ENCODE results near the gene MTCP1.

The MTCP1 gene

GRCh38 chrX:155055494-155055893 lies 15.4 kb downstream of the MTCP1 start:
- H4K20me1 ChIP-seq (ENCODE audit: control insufficient read depth, insufficient read depth, low read depth, low read length), result no peaks in the 10 kb centered on the region
- H3F3A ChIP-seq (ENCODE audit: control insufficient read depth, insufficient read depth), result no peaks in the 10 kb centered on the region
- no peaks in the 10 kb centered on the region for H3K27me3 ChIP-seq (ENCODE audit: control insufficient read depth, low read length)

GRCh38 chrX:155054255-155054654 lies 16.7 kb downstream of the MTCP1 start:
- Histone ChIP-seq H3K27ac (ENCODE audit: low read depth, low read length) (no peak overlapping the region), H3F3A (ENCODE audit: control insufficient read depth, insufficient read depth) (no peaks in the 10 kb centered on the region), H3K4me3 (ENCODE audit: low read length) (no peak overlapping the region), H3K4me2 (ENCODE audit: low read length) (no peak overlapping the region), H3K27me3 (ENCODE audit: control insufficient read depth, low read length) (no peaks in the 10 kb centered on the region), H3K79me2 (ENCODE audit: control insufficient read depth, low read length) (no peaks in the 10 kb centered on the region), H3K9me2 (replicated peaks; ENCODE audit: control insufficient read depth, low read length) (no peaks in the 10 kb centered on the region), H3K9me3 (ENCODE audit: control insufficient read depth, insufficient read depth, low read length) (no peaks in the 10 kb centered on the region), H3K4me1 (ENCODE audit: control insufficient read depth, low read length) (no peaks in the 10 kb centered on the region), H4K20me1 (ENCODE audit: control insufficient read depth, insufficient read depth, low read depth, low read length) (no peaks in the 10 kb centered on the region), H3K36me3 (ENCODE audit: control insufficient read depth, low read length) (peaks cover 11% of the 10 kb centered on the region)
- TF ChIP-seq EZH2phosphoT487 (IDR thresholded peaks at IDR 0.05; ENCODE audit: borderline replicate concordance, low read length), result no peak
- TF ChIP-seq CTCF (IDR thresholded peaks at IDR 0.05; ENCODE audit: low read depth, low read length, poor library complexity, severe bottlenecking), result no peak

More at GRCh38 chrX:155055494-155055893, 15.4 kb downstream of the MTCP1 start:
- Histone ChIP-seq H3K4me1 (ENCODE audit: control insufficient read depth, low read length) (no peaks in the 10 kb centered on the region), H3K27ac (ENCODE audit: low read depth, low read length) (no peak overlapping the region), H3K4me3 (ENCODE audit: low read length) (no peak overlapping the region), H3K4me2 (ENCODE audit: low read length) (no peak overlapping the region), H3K9me3 (ENCODE audit: control insufficient read depth, insufficient read depth, low read length) (no peaks in the 10 kb centered on the region), H3K79me2 (ENCODE audit: control insufficient read depth, low read length) (no peaks in the 10 kb centered on the region), H3K36me3 (ENCODE audit: control insufficient read depth, low read length) (peaks cover 16% of the 10 kb centered on the region), H3K9me2 (replicated peaks; ENCODE audit: control insufficient read depth, low read length) (no peaks in the 10 kb centered on the region)
- TF ChIP-seq CTCF (IDR thresholded peaks at IDR 0.05; ENCODE audit: low read depth, low read length, poor library complexity, severe bottlenecking), result no peak
- TF ChIP-seq EZH2phosphoT487 (IDR thresholded peaks at IDR 0.05; ENCODE audit: borderline replicate concordance, low read length), result no peak

- no peak overlapping the region for H3K4me3 ChIP-seq (ENCODE audit: low read length)
- H3K4me2 ChIP-seq (ENCODE audit: low read length), result no peak overlapping the region
- H3K9me3 ChIP-seq (ENCODE audit: control insufficient read depth, insufficient read depth, low read length), result no peaks in the 10 kb centered on the region
- no peaks in the 10 kb centered on the region for H3K79me2 ChIP-seq (ENCODE audit: control insufficient read depth, low read length)
- no peaks in the 10 kb centered on the region for H3K9me2 ChIP-seq (replicated peaks; ENCODE audit: control insufficient read depth, low read length)
- H4K20me1 ChIP-seq (ENCODE audit: control insufficient read depth, insufficient read depth, low read depth, low read length), result no peaks in the 10 kb centered on the region
- H3F3A ChIP-seq (ENCODE audit: control insufficient read depth, insufficient read depth), result no peaks in the 10 kb centered on the region
- no peaks in the 10 kb centered on the region for H3K4me1 ChIP-seq (ENCODE audit: control insufficient read depth, low read length)
- peaks cover 11% of the 10 kb centered on the region for H3K36me3 ChIP-seq (ENCODE audit: control insufficient read depth, low read length)
- TF ChIP-seq CTCF (IDR thresholded peaks at IDR 0.05; ENCODE audit: low read depth, low read length, poor library complexity, severe bottlenecking) (no peak), EZH2phosphoT487 (IDR thresholded peaks at IDR 0.05; ENCODE audit: borderline replicate concordance, low read length) (no peak)
- no peaks in the 10 kb centered on the region for H3K27me3 ChIP-seq (ENCODE audit: control insufficient read depth, low read length)
- H3K27ac ChIP-seq (ENCODE audit: low read depth, low read length), result no peak overlapping the region
Observed at GRCh38 chrX:155053656-155054055, 17.3 kb downstream of the MTCP1 start.
